ENCODE measurements around the gene DENND5B. TPM values are rescaled to one million over a fixed set of nuclear protein-coding genes. Genes with fewer than 3 reads are reported as not detected.

Gene DENND5B
- polyA plus RNA-seq, 2 of the 4 experiments (the other 2 are of a cell fraction), result 15.5 to 55.2 TPM

GRCh38 chr12:31481415-31481814, 109.5 kb downstream of the DENND5B start:
- TF ChIP-seq MYC (IDR thresholded peaks at IDR 0.05; ENCODE audit: borderline replicate concordance, low read length) (no peak), ESRRA (IDR thresholded peaks at IDR 0.05; ENCODE audit: borderline replicate concordance, low read length) (no peak), CHD4 (IDR thresholded peaks at IDR 0.05; ENCODE audit: borderline replicate concordance) (no peak), EHF (CRISPR knock-in tag; IDR thresholded peaks at IDR 0.05) (no peak), NR3C1 (IDR thresholded peaks at IDR 0.05) (no peak), TP53 (CRISPR knock-in tag; IDR thresholded peaks at IDR 0.05) (no peak), EP300 (IDR thresholded peaks at IDR 0.05) (no peak), CBX2 (IDR thresholded peaks at IDR 0.05; ENCODE audit: borderline replicate concordance, low read depth) (no peak), RCOR1 (IDR thresholded peaks at IDR 0.05; ENCODE audit: low read depth, low read length) (no peak)

GRCh38 chr12:31479516-31480210, 111.3 kb downstream of the DENND5B start:
- 91% methylated on average over 5 of the region's 5 CpGs for WGBS (ENCODE audit: missing lambda C conversion rate)
- POLR2A ChIA-PET, result no interaction called here
- TF ChIP-seq HDAC2 (IDR thresholded peaks at IDR 0.05), result no peak
- no peak for TF ChIP-seq MAX (IDR thresholded peaks at IDR 0.05)
- no peak for TF ChIP-seq REST (IDR thresholded peaks at IDR 0.05)
- no peak for TF ChIP-seq CBX2 (IDR thresholded peaks at IDR 0.05; ENCODE audit: borderline replicate concordance, low read depth)
- TF ChIP-seq FOSB (CRISPR knock-in tag; IDR thresholded peaks at IDR 0.05), result no peak
- no peak for TF ChIP-seq FOSL2 (IDR thresholded peaks at IDR 0.05)
- no peak for TF ChIP-seq FOSL2 (CRISPR knock-in tag; IDR thresholded peaks at IDR 0.05)
- no peak for TF ChIP-seq CHD4 (IDR thresholded peaks at IDR 0.05; ENCODE audit: borderline replicate concordance)
- no peak for TF ChIP-seq HOXB5 (CRISPR knock-in tag; IDR thresholded peaks at IDR 0.05)
- TF ChIP-seq ESRRA (IDR thresholded peaks at IDR 0.05; ENCODE audit: borderline replicate concordance, low read length), result no peak
- TF ChIP-seq HMGXB4 (CRISPR knock-in tag; IDR thresholded peaks at IDR 0.05; ENCODE audit: borderline replicate concordance), result no peak
- no peak for TF ChIP-seq TFCP2L1 (CRISPR knock-in tag; IDR thresholded peaks at IDR 0.05)
- no peak for TF ChIP-seq POLR2AphosphoS2 (conservative IDR thresholded peaks at IDR 0.05; ENCODE audit: low read length)
- no peak for TF ChIP-seq ZC3H11A (IDR thresholded peaks at IDR 0.05)
- no peak for TF ChIP-seq ATOH8 (CRISPR knock-in tag; IDR thresholded peaks at IDR 0.05; ENCODE audit: low read depth)
- no peak for TF ChIP-seq NFE2L2 (conservative IDR thresholded peaks at IDR 0.05; ENCODE audit: low read length)
- no peak for TF ChIP-seq PHF8 (IDR thresholded peaks at IDR 0.05; ENCODE audit: borderline replicate concordance, low read depth)
- TF ChIP-seq EP300 (IDR thresholded peaks at IDR 0.05), result no peak
- Histone ChIP-seq H3K4me2 (no peak overlapping the region), H3K4me3 (no peak overlapping the region), H3K9me3 (no peaks in the 10 kb centered on the region), H3K27ac (peak overlapping the region in 1 of 2 experiments; percentile 42; a peak in 1 of 6 replicates), H3K4me1 (peaks cover 54% of the 10 kb centered on the region)
- ATAC-seq, result no peak
- CTCF ChIA-PET, result no interaction called here
- DNase-seq (ENCODE audit: low read depth in 1 of 2, low spot score in 1 of 2), result no peak
- FAIRE-seq, result no peak

More at GRCh38 chr12:31481415-31481814, 109.5 kb downstream of the DENND5B start:
- no peak overlapping the region for H3K4me3 ChIP-seq
- peak overlapping the region in 1 of 2 experiments; percentile 50; a peak in 3 of 6 replicates for H3K27ac ChIP-seq
- WGBS (ENCODE audit: missing lambda C conversion rate), result 58% methylated on average over 3 of the region's 3 CpGs
- FAIRE-seq (no peak), DNase-seq (ENCODE audit: low read depth in 1 of 2, low spot score in 1 of 2) (no peak), ATAC-seq (no peak)
- no peak overlapping the region for H3K4me2 ChIP-seq
- ChIA-PET POLR2A (no interaction called here), CTCF (no interaction called here)
- no peaks in the 10 kb centered on the region for H3K9me3 ChIP-seq
- peaks cover 48% of the 10 kb centered on the region for H3K4me1 ChIP-seq

All from A549 (cell line).